ENCODE results near the gene MAGI3.

MAGI3 gene

GRCh38 chr1:113536182-113536780 lies 146.0 kb downstream of the MAGI3 start:
- Histone ChIP-seq H3K4me1 (ENCODE audit: control insufficient read depth, insufficient read depth, low read length) (no peaks in the 10 kb centered on the region), H3K27ac (ENCODE audit: extremely low read depth, low read depth, low read length) (no peak overlapping the region), H3K4me3 (ENCODE audit: low read depth, low read length) (no peak overlapping the region), H3K36me3 (ENCODE audit: control insufficient read depth in 2 of 2, insufficient read depth in 1 of 2, low read length in 2 of 2) (no peaks in the 10 kb centered on the region), H3K9me3 (ENCODE audit: control insufficient read depth, insufficient read depth, low read depth, low read length) (no peaks in the 10 kb centered on the region)
- ChIA-PET CTCF (no interaction called here), POLR2A (no interaction called here)
- TF ChIP-seq, protein P1, sequence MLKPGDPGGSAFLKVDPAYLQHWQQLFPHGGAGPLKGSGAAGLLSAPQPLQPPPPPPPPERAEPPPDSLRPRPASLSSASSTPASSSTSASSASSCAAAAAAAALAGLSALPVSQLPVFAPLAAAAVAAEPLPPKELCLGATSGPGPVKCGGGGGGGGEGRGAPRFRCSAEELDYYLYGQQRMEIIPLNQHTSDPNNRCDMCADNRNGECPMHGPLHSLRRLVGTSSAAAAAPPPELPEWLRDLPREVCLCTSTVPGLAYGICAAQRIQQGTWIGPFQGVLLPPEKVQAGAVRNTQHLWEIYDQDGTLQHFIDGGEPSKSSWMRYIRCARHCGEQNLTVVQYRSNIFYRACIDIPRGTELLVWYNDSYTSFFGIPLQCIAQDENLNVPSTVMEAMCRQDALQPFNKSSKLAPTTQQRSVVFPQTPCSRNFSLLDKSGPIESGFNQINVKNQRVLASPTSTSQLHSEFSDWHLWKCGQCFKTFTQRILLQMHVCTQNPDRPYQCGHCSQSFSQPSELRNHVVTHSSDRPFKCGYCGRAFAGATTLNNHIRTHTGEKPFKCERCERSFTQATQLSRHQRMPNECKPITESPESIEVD (tag by site-specific recombination; IDR thresholded peaks at IDR 0.05) = peak; percentile 32; the same call in 1 of the 2 replicates
- TF ChIP-seq ZNF677 (tag by site-specific recombination; IDR thresholded peaks at IDR 0.05) = no peak

DNA sequence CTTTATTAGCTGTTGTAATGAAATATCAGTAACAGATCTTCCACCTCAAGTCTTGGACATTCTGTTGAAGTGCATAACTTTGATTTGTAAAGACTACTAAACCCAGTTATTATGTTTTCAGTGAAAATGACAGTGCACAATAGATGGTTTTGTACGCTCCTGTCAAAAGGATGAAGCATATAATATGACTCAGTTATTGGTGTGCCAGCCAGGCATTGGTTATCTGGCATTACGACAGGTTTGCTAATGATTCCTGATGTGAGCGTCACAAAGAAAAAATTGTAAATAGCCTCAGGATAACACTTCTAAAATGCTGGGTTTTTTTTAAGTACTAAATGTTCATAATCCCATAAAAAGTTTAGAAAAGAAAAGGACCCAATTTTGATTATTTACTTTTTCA lies 147.9 kb downstream of the MAGI3 start:
- no peak for TF ChIP-seq ZFP41 (tag by site-specific recombination; IDR thresholded peaks at IDR 0.05; ENCODE audit: borderline replicate concordance)
- TF ChIP-seq ZNF223 (tag by site-specific recombination; IDR thresholded peaks at IDR 0.05) = no peak
- no peak for TF ChIP-seq ZNF629 (tag by site-specific recombination; IDR thresholded peaks at IDR 0.05)
- TF ChIP-seq ZNF624 (tag by site-specific recombination; IDR thresholded peaks at IDR 0.05) = no peak
- TF ChIP-seq ZNF280D (tag by site-specific recombination; IDR thresholded peaks at IDR 0.05) = no peak
- no peak for TF ChIP-seq ZNF214 (tag by site-specific recombination; IDR thresholded peaks at IDR 0.05; ENCODE audit: borderline replicate concordance)
- TF ChIP-seq, protein P2, sequence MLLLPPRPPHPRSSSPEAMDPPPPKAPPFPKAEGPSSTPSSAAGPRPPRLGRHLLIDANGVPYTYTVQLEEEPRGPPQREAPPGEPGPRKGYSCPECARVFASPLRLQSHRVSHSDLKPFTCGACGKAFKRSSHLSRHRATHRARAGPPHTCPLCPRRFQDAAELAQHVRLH (tag by site-specific recombination; IDR thresholded peaks at IDR 0.05) = no peak
- TF ChIP-seq, protein P3, sequence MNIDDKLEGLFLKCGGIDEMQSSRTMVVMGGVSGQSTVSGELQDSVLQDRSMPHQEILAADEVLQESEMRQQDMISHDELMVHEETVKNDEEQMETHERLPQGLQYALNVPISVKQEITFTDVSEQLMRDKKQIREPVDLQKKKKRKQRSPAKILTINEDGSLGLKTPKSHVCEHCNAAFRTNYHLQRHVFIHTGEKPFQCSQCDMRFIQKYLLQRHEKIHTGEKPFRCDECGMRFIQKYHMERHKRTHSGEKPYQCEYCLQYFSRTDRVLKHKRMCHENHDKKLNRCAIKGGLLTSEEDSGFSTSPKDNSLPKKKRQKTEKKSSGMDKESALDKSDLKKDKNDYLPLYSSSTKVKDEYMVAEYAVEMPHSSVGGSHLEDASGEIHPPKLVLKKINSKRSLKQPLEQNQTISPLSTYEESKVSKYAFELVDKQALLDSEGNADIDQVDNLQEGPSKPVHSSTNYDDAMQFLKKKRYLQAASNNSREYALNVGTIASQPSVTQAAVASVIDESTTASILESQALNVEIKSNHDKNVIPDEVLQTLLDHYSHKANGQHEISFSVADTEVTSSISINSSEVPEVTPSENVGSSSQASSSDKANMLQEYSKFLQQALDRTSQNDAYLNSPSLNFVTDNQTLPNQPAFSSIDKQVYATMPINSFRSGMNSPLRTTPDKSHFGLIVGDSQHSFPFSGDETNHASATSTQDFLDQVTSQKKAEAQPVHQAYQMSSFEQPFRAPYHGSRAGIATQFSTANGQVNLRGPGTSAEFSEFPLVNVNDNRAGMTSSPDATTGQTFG (tag by site-specific recombination; IDR thresholded peaks at IDR 0.05; ENCODE audit: borderline replicate concordance) = no peak
- no peak for TF ChIP-seq GLI2 (tag by site-specific recombination; IDR thresholded peaks at IDR 0.05; ENCODE audit: borderline replicate concordance, low read depth)
- ChIA-PET CTCF (no interaction called here), POLR2A (no interaction called here)
- no peaks in the 10 kb centered on the region for H3K9me3 ChIP-seq (ENCODE audit: control insufficient read depth, insufficient read depth, low read depth, low read length)
- no peak overlapping the region for H3K4me3 ChIP-seq (ENCODE audit: low read depth, low read length)
- H3K27ac ChIP-seq (ENCODE audit: extremely low read depth, low read depth, low read length) = no peak overlapping the region
- no peaks in the 10 kb centered on the region for H3K36me3 ChIP-seq (ENCODE audit: control insufficient read depth in 2 of 2, insufficient read depth in 1 of 2, low read length in 2 of 2)
- peaks cover 2% of the 10 kb centered on the region; the same call in 1 of the 2 replicates for H3K4me1 ChIP-seq (ENCODE audit: control insufficient read depth, insufficient read depth, low read length)

DNA sequence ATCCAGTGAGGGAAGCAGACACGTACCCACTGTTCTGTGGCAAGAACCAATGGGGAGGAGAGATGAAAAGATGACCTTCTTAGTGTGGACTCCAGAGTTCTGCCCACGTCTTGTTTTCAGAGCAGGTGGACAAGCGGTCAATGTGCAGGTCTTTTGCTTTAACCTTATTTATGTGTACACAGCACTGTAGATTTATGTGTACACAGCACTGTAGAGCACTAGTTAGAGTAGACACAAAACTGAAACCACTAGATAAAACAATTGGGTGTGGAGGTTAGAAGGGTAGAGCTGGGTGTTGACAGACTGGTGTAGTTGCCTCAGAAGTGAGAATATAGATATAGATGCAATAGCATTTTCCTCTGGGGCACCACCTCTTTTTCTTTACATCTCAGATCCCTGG lies 150.0 kb downstream of the MAGI3 start:
- no peak overlapping the region for H3K4me3 ChIP-seq (ENCODE audit: low read depth, low read length)
- H3K36me3 ChIP-seq (ENCODE audit: control insufficient read depth in 2 of 2, insufficient read depth in 1 of 2, low read length in 2 of 2) = no peaks in the 10 kb centered on the region
- TF ChIP-seq GLIS1 (tag by site-specific recombination; IDR thresholded peaks at IDR 0.05) = no peak
- TF ChIP-seq ZNF112 (tag by site-specific recombination; IDR thresholded peaks at IDR 0.05) = no peak
- no peak for TF ChIP-seq ZNF132 (tag by site-specific recombination; IDR thresholded peaks at IDR 0.05; ENCODE audit: borderline replicate concordance)
- TF ChIP-seq ZBTB49 (tag by site-specific recombination; IDR thresholded peaks at IDR 0.05; ENCODE audit: low read depth) = no peak
- TF ChIP-seq, protein P4, sequence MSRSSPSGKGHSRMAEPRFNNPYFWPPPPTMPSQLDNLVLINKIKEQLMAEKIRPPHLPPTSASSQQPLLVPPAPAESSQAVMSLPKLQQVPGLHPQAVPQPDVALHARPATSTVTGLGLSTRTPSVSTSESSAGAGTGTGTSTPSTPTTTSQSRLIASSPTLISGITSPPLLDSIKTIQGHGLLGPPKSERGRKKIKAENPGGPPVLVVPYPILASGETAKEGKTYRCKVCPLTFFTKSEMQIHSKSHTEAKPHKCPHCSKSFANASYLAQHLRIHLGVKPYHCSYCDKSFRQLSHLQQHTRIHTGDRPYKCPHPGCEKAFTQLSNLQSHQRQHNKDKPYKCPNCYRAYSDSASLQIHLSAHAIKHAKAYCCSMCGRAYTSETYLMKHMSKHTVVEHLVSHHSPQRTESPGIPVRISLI (tag by site-specific recombination; IDR thresholded peaks at IDR 0.05) = no peak
- no peak for TF ChIP-seq ZNF585B (tag by site-specific recombination; IDR thresholded peaks at IDR 0.05)
- TF ChIP-seq ZNF514 (tag by site-specific recombination; IDR thresholded peaks at IDR 0.05) = no peak
- no peak for TF ChIP-seq PRDM1 (tag by site-specific recombination; IDR thresholded peaks at IDR 0.05)
- TF ChIP-seq SALL2 (tag by site-specific recombination; IDR thresholded peaks at IDR 0.05; ENCODE audit: borderline replicate concordance) = no peak

More for the DNA sequence above, 150.0 kb downstream of the MAGI3 start:
- H3K27ac ChIP-seq (ENCODE audit: extremely low read depth, low read depth, low read length) = no peak overlapping the region
- no peaks in the 10 kb centered on the region for H3K9me3 ChIP-seq (ENCODE audit: control insufficient read depth, insufficient read depth, low read depth, low read length)
- POLR2A ChIA-PET = no interaction called here
- H3K4me1 ChIP-seq (ENCODE audit: control insufficient read depth, insufficient read depth, low read length) = peaks cover 2% of the 10 kb centered on the region; the same call in 1 of the 2 replicates
- CTCF ChIA-PET = interaction anchor here (0.7 kb wide), 1 partner anchor 12 kb away, joined by 5 read pairs; no protein-coding TSS in a partner anchor
